GM12864 (cell line): ENCODE data around the gene STX12.
A peak's percentile ranks its signal among the peaks of the same experiment; 100 is the strongest.
"Not testable (repeated sequence)": the region's sequence is repeated elsewhere in the genome, so short reads cannot be mapped to it uniquely, and the experiment has no call there.

Experiments
- DNase-seq: peaks from one replicate; pipeline ENCODE4 v3.0.0-alpha.2; 2011; ENCODE audit warnings: low read depth
- H3K4me3 ChIP-seq: 2 replicates; pipeline ENCODE4 v1.5.1; 2011; ENCODE audit warnings: mild to moderate bottlenecking, low read depth, low read length, control low read depth
- CTCF ChIP-seq: IDR thresholded peaks from 2 replicates; pipeline ENCODE4 v1.5.1; 2011; ENCODE audit warnings: low read depth, mild to moderate bottlenecking, moderate library complexity, low read length, control low read depth, inconsistent platforms; ENCODE audit errors: missing control alignments

The STX12 gene

GRCh38 chr1:27849951-27850350, 76.9 kb downstream of the STX12 start:
- no peak for TF ChIP-seq CTCF

GRCh38 chr1:27855085-27855484, 82.1 kb downstream of the STX12 start:
- TF ChIP-seq CTCF: no peak
- DNase-seq: no peak
- H3K4me3 ChIP-seq: no peak overlapping the region

More at GRCh38 chr1:27849951-27850350, 76.9 kb downstream of the STX12 start:
- DNase-seq: no peak
- no peak overlapping the region for H3K4me3 ChIP-seq

GRCh38 chr1:27856561-27857343, 83.7 kb downstream of the STX12 start:
- no peak overlapping the region for H3K4me3 ChIP-seq
- no peak for DNase-seq
- no peak for TF ChIP-seq CTCF

- not testable (repeated sequence) for DNase-seq, H3K4me3 ChIP-seq
These were observed 84.5 kb downstream of the STX12 start for GRCh38 chr1:27857552-27857951.

GRCh38 chr1:27858072-27858948, 85.3 kb downstream of the STX12 start:
- no peak for DNase-seq
- peak; percentile 100 for TF ChIP-seq CTCF
- H3K4me3 ChIP-seq: no peak overlapping the region

GRCh38 chr1:27858949-27859576, 86.0 kb downstream of the STX12 start:
- H3K4me3 ChIP-seq: no peak overlapping the region
- no peak for TF ChIP-seq CTCF
- DNase-seq: no peak

GRCh38 chr1:27861436-27861835, 88.4 kb downstream of the STX12 start:
- TF ChIP-seq CTCF: no peak
- no peak overlapping the region for H3K4me3 ChIP-seq
- DNase-seq: no peak
